ENCODE results near the gene GABRA5.

- TF ChIP-seq CTCF (IDR thresholded peaks at IDR 0.05) (no peak), ZFX (IDR thresholded peaks at IDR 0.05; ENCODE audit: borderline replicate concordance) (no peak)
Measured at GRCh38 chr15:26937134-26937533, 70.3 kb downstream of the GABRA5 start.
